ENCODE results near the gene C3orf52.

The C3orf52 gene

DNA sequence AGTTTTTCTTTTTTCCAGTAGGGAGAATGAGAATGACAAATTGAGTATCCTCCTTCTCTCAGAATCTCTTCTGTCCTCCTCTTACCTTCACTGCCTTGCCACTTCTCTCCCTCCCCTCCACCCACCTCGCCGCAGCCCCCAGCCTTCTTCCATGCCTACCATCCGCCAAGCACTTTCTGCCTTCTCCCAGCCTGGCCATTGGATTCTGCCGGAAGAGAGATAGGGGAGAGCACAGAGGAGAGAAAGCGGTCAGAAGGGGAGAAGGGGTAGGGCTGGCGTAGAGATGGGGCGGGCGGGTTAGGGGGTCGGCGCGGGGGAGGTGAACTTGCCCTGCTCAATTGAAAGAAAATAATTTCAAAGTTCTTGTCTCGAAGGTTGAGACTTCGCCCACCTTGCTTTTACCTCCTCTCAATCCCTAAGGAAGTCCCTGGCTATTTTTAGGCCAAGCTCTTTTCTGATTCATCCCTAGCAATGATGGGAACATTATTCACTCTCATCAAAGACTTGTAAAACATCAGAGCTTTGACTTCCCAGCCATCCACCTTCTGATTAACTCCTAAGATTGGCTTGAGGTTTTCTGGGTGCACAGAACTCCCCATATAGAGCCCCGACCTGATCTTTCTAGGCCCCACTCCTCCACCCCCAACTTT is 811 bp downstream of the C3orf52 start:
- no peak for DNase-seq

DNA sequence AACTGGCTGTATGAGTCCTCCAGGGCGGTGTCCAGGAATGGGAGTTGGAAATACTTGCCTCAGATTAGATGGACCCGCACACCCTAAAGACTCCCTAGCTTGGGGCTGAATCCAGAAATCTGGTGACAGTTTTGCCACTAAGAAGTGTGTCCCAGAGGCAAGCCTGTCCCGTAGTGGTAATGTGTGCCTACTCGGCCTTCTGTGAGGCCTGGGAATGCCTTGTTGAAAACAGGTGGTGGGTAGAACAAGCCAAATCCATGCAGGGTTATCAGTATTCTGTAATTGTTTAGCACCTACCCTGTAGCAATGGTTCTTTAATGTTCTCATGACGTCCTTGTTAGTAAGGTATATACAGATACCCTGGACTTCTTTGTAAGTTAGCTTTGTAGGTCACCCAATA is 1.6 kb downstream of the C3orf52 start:
- DNase-seq: no peak

DNA sequence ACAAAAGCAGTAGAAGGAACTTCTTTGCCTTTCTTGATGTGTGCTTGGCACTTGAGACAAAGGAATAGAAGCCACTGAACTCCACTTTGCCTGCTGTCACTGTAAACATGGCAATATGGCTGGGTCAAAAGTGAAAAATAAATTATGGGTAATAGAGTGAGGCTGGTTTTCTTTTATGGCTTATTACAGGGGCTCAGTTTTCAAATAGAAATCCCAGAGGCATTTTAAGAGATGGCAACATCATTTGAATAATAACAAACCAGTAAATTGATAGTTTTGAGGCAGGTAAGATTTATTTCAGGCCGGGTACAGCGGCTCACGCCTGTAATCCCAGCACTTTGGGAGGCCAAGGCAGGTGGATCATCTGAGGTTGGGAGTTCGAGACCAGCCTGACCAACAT is 2.8 kb downstream of the C3orf52 start:
- no peak for DNase-seq

DNA sequence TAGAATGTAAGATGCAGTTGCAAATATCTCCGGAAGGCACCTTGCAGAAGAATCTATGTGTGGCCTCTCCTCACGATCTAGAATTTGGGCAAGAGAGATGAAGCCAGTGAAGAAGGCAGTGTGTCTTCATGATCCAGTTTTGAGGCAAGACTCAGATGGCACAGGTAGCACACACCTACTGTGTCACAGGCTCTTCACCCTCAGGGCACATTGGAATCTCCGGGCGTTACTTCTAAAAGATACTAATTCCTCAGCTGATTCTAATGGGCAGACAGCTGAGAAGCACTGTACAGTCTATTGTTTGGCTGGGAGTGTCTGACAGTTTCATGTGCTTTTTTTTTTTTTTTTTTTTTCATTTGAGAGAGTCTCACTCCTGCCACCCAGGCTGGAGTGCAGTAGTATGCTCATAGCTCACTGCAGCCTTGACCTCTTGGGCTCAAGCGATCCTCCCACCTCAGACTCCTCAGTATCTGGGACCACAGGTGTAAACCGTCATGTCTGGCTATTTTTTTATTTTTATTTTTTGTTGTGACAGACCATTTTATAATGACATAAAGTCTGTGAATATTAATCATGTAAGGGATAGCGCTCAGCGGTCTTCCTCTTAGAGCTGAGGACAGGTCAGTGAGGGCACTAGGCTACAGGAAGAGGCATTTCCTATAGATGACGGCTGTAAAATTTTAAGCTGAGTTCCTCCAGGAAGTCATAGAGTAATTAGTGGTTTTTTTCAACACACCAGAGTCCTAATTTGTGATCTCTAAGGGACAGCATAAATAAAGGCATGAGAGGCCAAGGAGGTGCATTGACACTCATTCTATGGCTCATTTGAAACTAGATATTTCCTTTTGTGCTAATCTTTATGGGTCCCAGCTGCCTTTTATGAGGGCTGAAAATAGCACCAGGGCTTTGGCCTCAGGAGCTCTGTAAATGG is 4.0 kb downstream of the C3orf52 start:
- DNase-seq: peak; percentile 79

DNA sequence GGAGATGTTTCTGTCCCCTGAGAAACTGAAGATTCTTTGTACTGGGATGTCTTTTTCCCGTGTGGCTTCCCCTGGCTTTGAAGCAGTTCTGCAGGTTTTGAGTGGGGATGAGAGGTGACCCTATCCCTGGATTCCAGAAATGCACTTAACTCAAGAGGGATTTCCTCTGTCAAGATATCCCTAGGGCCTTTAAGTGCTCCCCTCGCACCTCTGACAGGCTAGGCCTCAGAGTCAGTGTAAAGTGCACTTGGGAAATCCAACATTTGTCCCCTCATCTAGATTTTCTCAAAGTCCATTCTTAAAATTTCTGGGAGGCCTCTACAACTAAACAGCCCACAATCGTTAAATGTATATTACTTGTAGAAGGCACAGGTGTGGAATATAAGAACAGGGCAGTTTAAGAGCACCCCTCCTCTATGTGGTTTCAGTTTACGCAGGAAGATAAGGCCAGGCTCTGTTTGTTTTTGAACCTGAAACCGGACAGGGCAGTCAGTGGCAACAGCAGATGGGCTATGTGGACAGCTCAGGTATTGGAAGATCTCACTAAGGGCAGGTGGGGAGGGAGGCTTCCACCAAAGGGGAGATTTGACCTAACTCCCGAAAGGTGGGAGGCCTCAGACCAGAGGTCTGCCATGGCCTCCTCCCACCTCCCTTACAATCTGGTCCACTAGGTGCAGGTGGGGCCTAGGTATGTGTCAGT is 4.8 kb downstream of the C3orf52 start:
- DNase-seq: peak; percentile 49

DNA sequence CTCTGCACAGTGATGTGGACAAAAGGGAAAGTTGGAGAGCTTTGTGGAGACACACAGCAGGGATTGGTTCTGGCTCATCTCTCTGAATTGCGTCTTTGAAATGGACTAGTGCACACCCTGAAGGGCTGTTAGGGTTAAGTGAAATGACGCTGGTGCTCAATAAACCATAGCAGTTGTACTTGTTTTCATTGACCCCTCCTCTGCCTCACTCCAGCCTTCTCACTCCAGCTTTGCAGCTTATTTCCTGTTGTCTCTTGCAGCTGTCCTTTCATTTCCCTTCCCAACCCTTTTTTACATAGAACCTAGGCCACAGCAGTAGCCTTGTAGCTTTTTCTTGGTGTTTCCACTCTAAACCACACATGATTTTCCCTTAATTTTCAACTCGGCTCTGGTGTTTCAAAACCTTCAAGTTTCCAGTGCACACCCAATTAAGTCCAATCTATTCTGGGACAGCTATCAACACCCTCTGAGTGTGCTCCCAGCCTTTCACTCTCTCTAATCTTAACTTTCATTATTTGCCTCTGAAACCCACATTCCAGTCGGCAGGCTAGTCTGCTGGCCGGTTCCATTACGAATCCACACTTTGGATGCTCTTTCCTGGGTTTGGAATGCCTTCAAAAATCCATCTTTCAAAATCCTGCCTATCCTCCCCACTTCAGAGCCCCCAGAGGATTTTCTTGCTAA is 6.4 kb downstream of the C3orf52 start:
- DNase-seq: peak; percentile 43

DNA sequence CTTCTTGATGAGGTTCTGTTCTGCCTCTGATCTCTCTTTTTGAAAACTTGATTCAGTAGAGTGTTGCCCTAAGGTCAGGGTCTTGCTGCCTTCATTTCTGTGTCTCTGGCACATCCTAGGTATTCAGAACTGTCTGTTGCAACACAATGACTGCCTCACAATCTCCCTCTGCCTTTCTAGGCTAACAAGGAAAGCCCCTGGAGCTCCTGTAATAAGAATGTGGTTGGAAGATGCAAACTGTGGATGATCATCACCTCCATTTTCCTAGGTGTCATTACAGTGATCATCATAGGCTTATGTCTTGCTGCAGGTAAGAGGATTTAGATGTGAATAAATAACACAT is 7.0 kb downstream of the C3orf52 start:
- no peak for DNase-seq

DNA sequence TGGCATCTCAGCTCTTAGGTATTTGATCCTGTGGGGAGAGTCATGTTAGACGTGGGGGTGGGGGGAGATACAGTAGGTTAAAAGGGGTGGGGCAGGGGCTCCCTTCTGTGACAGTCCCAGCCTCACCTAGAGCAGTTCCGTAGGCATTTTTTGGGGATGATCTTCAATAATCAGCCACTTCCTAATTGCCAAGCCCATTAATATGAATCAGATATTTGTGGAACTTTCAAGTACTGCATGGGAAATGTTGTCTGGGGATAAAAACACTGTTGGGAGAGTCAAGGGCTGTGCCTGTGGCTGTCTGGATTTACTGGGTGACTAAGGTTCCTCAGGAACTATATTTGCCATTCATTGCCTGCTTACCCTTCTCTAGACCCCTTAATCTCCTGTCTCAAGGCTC is 9.5 kb downstream of the C3orf52 start:
- no peak for DNase-seq

DNA sequence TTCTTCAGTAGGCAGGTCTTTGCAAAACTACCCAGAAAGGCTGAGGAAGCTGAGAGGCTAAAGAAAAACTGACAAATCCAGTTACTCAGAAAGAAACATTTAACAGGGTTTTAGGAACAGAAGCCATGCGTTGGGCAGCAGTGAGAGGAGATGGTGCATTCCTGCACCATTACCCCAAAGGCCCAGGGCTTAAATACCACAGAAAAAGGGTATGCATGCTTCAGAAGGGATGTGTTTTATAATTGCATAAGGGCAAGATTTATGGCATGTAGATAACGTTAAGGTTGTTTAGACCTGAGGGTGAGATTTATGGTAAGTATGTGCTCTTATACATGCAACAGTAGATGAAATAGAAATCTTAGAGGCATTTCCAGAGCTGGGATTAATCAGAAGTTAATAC is 10.0 kb downstream of the C3orf52 start:
- no peak for DNase-seq

DNA sequence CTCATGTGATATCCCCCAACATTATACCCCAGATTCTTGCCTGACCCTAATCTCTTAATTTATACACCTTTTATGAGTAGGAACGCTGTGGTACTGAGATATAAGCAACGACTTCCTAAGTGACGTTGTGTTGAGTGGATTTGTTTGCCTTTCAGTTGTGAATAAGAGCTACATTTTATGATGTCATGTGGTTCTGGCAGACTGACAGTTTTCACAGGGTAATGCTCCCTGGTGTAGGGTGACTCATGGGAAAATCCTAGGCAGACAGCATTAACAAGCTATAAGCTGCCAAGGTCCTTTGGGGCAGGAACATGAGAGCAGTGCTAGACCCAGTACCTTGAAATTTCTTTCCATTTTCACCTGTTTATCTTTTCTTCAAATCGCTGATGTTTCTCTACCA is 11.2 kb downstream of the C3orf52 start:
- DNase-seq: peak; percentile 95

DNA sequence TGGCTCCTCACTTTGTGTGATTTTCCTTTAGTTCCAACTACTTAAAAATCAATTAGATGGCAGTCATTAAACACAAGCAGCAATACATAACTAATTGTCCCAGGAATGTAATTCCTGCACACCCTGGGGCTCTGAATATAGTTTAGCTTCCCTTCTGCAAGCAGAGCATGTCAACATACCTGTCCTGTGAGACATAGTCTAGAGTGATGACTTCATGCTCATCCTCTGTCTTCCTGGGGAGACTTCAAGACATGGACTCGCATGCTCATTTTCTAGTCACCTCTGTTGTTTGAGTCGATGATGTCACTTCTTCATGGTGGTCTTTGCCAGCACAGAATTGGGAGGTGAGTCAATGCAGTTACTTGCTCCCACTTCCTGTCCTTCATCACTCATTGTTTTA is 15.7 kb downstream of the C3orf52 start:
- no peak for DNase-seq

DNA sequence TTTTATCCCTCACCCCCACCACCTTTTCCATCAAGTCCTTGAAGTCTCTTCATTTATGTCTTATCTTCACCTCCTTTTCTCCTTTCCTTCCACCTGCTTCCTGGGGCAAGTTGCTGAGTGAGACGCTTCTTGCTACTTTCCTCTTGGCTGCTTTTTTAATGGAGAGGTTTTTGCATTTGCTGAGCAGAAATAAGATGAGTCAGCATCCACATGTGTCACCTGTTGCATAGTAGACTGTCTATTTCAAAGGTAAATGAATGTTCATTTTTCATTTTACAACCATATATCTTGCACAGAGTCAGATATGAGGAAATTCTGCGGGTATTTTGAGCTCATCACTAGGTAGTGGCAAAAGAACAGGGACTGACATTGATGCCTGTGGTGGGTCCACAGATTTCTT is 18.6 kb downstream of the C3orf52 start:
- DNase-seq: no peak

DNA sequence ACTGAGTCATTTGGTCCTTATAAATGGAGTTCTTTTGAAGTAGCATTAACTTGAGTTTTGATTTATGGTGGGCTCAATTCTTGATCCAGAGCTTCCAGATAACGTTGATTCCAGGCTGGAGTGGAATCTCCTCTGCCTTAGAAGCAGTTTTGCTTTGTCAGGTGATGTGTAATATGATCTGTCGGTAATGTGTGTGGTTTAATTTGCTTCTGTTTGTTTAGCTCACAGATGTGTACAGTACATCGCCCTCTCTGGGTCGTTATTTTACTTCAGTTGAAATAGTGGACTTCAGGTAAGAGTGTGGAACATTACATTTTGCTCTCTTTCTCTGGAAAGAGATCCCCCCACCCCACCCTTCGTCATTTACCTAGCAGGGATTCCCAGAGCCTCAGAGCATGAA is 23.1 kb downstream of the C3orf52 start:
- DNase-seq: peak; percentile 68

DNA sequence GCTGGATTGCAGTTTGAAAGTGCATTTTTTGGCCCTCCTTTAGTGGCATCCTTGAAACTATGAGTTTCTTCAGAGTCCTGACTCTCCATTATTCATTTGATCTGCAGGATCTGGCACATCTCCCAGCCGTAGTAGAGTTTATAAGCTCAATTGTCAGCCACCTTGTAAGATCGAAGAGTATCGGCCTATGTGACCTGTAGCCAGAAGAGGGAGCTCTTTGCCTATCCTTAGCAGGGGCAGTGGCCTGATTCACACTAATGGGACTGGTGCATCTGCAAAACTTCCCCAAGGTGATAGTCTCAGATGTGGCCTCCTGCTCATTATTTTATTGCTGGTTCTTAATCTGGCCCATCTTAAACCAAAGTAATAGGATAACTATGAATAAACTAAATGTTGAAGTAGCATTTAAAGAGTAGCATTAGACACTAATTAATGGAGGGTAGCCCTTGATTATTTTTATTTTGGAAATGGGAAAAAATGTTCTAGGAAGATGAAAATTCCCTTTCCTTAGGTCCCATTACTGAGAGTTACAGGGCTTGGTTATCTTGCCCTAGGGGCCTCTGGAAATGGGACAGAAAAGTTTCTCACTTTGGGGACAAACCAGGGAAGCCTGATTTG is 25.7 kb downstream of the C3orf52 start:
- DNase-seq: peak; percentile 55

DNA sequence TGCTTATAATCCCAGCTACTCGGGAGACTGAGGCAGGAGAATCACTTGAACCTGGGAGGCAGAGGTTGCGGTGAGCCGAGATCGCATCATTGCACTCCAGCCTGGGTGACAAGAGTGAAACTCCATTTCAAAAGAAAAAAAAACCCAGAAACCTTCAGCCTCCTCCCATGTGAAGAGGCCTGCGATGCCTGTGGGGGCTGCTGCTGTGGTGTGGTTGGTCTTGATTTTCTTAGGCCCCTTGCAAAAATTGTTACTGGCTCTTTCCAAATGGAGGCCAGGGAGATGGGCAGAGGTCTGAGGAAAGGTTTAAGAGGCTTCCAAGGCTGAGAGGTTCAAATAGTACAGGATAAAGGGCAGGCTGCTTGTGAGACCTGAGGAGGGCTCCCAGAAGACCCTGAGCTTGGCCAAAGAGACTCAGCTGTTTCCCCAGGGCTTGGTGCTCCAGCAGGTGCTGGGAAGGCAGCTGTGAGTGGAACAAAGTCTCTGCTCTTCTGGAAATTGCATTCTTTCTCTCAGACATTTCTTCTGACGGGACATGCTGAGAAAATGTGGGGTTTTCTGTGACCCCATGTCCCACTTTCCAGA is 28.5 kb downstream of the C3orf52 start:
- DNase-seq: no peak

DNA sequence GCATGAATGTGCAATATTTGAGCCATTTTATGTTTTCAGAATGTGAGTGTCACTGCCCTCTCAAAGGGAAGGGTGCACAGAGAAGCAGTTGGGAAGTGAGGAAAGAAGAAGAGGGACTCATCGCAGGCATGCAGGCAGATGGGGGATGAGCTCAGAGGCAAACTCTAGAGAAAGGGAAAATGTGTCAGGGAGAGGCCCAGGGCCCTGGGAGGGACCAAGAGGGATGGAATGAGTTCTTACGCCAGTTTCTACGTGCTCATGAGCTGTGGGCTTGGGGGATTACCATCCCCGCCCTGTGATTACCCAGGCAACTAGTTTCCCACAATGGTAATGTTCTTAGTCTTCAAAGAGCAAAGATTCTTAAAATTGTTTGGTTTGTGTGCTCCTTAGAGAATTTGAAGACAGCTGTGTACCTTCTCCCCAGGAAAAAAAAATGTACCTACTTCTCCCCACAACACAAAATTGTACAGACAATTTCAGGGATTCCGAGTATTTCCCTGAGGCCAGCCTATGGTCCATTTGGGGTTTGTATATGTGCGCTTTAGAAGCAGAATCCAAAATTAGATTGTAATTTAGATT is 29.1 kb downstream of the C3orf52 start:
- no peak for DNase-seq

DNA sequence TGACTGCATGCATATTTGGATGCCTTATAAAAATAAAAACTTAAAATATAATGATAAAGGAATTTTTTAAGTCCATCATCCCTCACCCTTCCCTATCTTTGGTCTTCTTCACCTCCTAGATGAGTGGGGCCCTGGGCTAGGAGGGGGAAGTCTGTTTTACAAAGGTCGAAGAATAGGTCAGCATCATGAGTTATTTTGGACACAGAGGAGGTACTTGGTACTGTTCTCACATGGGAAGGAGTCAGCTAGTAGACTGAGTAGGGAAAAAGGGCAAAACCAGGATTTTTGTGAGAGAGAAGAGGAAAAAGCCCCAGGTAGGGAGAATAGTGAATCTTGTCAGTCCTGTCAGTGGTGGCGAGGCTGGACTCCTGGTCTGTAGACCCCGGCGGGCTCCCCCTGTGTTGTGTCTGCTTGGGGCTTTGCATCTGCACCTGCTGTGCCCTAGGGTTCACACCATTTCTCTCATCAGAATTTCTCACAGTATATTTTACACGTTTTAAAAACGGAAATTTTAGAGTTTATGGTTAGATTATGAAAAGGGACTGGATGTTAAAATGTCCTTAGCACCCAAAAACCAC is 29.7 kb downstream of the C3orf52 start:
- DNase-seq: no peak

DNA sequence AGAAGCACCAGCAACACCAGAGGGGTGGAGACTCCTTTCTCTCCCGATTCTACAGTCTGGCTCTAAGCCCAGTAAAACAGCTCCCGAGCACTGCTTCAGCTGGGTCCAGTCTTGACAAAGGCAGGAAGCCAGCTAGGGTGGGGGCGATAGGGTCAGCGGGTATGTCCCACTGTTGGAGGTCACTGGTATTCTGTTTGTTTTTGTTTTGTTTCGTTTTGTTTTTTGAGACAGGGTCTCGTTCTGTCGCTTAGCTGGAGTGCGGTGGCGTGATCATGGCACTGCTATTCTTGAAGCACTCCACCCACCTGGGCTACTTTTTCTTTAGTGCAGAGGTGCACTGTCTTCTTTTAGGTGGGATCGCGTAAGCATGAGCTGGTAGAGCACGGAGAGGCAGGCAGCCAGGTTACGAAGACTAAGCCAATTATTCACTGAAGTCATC is 30.6 kb downstream of the C3orf52 start:
- no peak for DNase-seq

DNA sequence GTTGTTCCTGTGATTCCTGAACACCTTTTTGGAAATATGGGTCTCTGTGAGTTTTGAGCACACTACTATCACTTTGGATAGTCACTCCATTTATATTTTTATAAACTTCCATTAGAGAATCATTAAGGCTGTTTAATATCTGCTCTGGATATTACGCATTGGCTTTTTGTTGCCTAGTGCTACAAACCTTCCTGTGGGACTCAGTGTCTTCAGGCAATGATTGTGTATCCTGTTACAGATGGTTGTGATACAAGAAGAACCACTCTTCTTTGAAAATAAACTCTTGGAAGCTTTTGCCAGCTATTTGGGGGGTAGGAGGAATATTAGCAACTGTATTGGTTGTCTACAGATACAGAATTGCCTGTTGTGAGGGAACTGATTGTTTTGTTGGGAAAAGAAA is 31.2 kb downstream of the C3orf52 start:
- DNase-seq: no peak

DNA sequence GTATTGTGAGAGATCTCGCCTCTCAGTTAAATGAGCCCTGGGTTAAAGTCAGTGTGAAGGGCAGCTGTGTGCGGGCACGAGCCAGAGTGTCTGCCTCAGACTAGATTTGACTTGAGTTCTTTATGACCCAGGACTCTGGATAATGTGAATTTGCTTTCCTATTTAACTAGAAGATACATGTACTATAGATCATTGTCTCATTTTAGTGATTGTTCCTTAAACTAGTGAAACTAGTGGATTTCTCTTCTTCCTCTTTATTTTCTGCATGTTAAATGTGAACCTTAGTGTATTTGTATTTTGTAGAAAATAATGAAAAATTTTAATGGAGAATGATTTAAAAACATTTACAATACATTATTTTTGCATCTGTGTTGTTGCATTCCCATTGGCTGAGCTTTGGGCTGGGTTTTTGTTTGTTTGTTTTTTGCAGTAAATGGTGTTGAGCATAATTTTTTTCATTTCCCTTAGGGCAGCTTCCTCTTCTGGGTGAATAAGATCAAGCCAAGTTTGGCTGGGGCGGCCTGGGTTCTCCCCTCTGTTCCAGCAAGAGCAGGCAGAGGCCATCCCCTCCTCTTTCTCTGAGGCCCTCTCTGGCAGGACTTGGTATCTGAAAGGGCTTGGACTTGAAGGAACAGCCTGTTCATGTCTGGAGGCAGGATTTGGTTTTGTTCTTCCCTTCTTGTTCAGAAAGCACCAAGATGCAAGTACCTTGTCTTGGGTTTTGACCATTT is 31.8 kb downstream of the C3orf52 start:
- DNase-seq: no peak

All from DMS153 (cell line).